Parathyroid adenoma (tissue), 2 donors: ENCODE measurements around the gene OR5AC2.

ENCODE experiments used
- H2AFZ ChIP-seq: fragments of 300-600 bp; sonication (generic); one replicate; pipeline ENCODE4 v1.7.0; 2017; ENCODE audit warnings: antibody characterized with exemption, mild to moderate bottlenecking
- H3K27ac ChIP-seq: fragments of 300-600 bp; sonication (generic); one replicate; pipeline ENCODE4 v1.7.0; 2017
- H3K27me3 ChIP-seq: fragments of 300-600 bp; sonication (generic); one replicate; pipeline ENCODE4 v1.7.0; 2017; ENCODE audit warnings: low read length; ENCODE audit not compliant: control insufficient read depth, insufficient read depth
- H3K36me3 ChIP-seq: fragments of 300-600 bp; sonication (generic); one replicate; pipeline ENCODE4 v1.7.0; 2017; ENCODE audit warnings: low read length; ENCODE audit not compliant: control insufficient read depth, insufficient read depth
- H3K4me1 ChIP-seq: fragments of 300-600 bp; sonication (generic); one replicate; pipeline ENCODE4 v1.7.0; 2017; ENCODE audit warnings: control low read depth
- H3K4me2 ChIP-seq: fragments of 300-600 bp; sonication (generic); one replicate; pipeline ENCODE4 v1.7.0; 2017; ENCODE audit warnings: low read length
- H3K4me3 ChIP-seq: fragments of 300-600 bp; sonication (generic); one replicate; pipeline ENCODE4 v1.7.0; 2017; ENCODE audit warnings: low read depth, low read length
- H3K79me2 ChIP-seq: fragments of 300-600 bp; sonication (generic); one replicate; pipeline ENCODE4 v1.7.0; 2017; ENCODE audit warnings: control low read depth
- H3K9ac ChIP-seq: fragments of 300-600 bp; sonication (generic); one replicate; pipeline ENCODE4 v1.7.0; 2017; ENCODE audit warnings: mild to moderate bottlenecking
- H3K9me3 ChIP-seq: fragments of 300-600 bp; sonication (generic); one replicate; pipeline ENCODE4 v1.7.0; 2017; ENCODE audit warnings: low read length; ENCODE audit not compliant: control insufficient read depth
- CTCF ChIP-seq: fragments of 300-600 bp; sonication (generic); IDR thresholded peaks from one replicate; pipeline ENCODE4 v1.7.0; 2017; ENCODE audit warnings: antibody characterized with exemption, mild to moderate bottlenecking
- donor health status: primary hyperparathyroidism.

The OR5AC2 gene

GRCh38 chr3:98099848-98100247 is 12.9 kb downstream of the OR5AC2 start:
- Histone ChIP-seq H3K36me3 (no peaks in the 10 kb centered on the region), H3K9me3 (no peaks in the 10 kb centered on the region), H3K27me3 (no peaks in the 10 kb centered on the region), H3K79me2 (no peaks in the 10 kb centered on the region), H3K4me2 (no peak overlapping the region), H3K27ac (no peak overlapping the region), H2AFZ (no peak overlapping the region), H3K9ac (no peak overlapping the region), H3K4me1 (no peaks in the 10 kb centered on the region), H3K4me3 (no peak overlapping the region)
- TF ChIP-seq CTCF, result no peak

GRCh38 chr3:98108162-98108561 is 21.2 kb downstream of the OR5AC2 start:
- Histone ChIP-seq H3K4me1 (no peaks in the 10 kb centered on the region), H3K79me2 (no peaks in the 10 kb centered on the region), H3K36me3 (no peaks in the 10 kb centered on the region), H3K4me2 (no peak overlapping the region), H3K9me3 (no peaks in the 10 kb centered on the region), H3K27ac (no peak overlapping the region), H3K9ac (no peak overlapping the region), H2AFZ (no peak overlapping the region), H3K27me3 (no peaks in the 10 kb centered on the region), H3K4me3 (no peak overlapping the region)
- TF ChIP-seq CTCF, result no peak

GRCh38 chr3:98109807-98110549 is 23.0 kb downstream of the OR5AC2 start:
- H2AFZ ChIP-seq, result no peak overlapping the region
- H3K27ac ChIP-seq, result no peak overlapping the region
- no peaks in the 10 kb centered on the region for H3K9me3 ChIP-seq

GRCh38 chr3:98110550-98110908 is 23.6 kb downstream of the OR5AC2 start:
- no peaks in the 10 kb centered on the region for H3K4me1 ChIP-seq
- H3K9ac ChIP-seq, result no peak overlapping the region
- no peaks in the 10 kb centered on the region for H3K9me3 ChIP-seq
- H3K79me2 ChIP-seq, result no peaks in the 10 kb centered on the region
- no peak overlapping the region for H2AFZ ChIP-seq
- H3K27me3 ChIP-seq, result no peaks in the 10 kb centered on the region
- H3K4me2 ChIP-seq, result no peak overlapping the region
- H3K36me3 ChIP-seq, result no peaks in the 10 kb centered on the region
- TF ChIP-seq CTCF, result no peak
- no peak overlapping the region for H3K4me3 ChIP-seq
- H3K27ac ChIP-seq, result no peak overlapping the region

More at GRCh38 chr3:98109807-98110549, 23.0 kb downstream of the OR5AC2 start:
- no peak overlapping the region for H3K9ac ChIP-seq
- H3K4me2 ChIP-seq, result no peak overlapping the region
- H3K4me3 ChIP-seq, result no peak overlapping the region
- no peaks in the 10 kb centered on the region for H3K36me3 ChIP-seq
- no peaks in the 10 kb centered on the region for H3K27me3 ChIP-seq
- no peaks in the 10 kb centered on the region for H3K79me2 ChIP-seq
- TF ChIP-seq CTCF, result no peak
- H3K4me1 ChIP-seq, result no peaks in the 10 kb centered on the region

- H3K9me3 ChIP-seq, result no peaks in the 10 kb centered on the region
- no peak for TF ChIP-seq CTCF
- no peak overlapping the region for H3K27ac ChIP-seq
- H2AFZ ChIP-seq, result no peak overlapping the region
- no peaks in the 10 kb centered on the region for H3K27me3 ChIP-seq
- no peak overlapping the region for H3K4me3 ChIP-seq
- H3K9ac ChIP-seq, result no peak overlapping the region
- H3K36me3 ChIP-seq, result no peaks in the 10 kb centered on the region
- no peaks in the 10 kb centered on the region for H3K4me1 ChIP-seq
- H3K79me2 ChIP-seq, result no peaks in the 10 kb centered on the region
- no peak overlapping the region for H3K4me2 ChIP-seq
These were observed 27.3 kb downstream of the OR5AC2 start for GRCh38 chr3:98114264-98114663.
